Kidney (tissue), 22 donors: ENCODE results near the gene NALCN. TPM values are rescaled to one million over a fixed set of nuclear protein-coding genes. Genes with fewer than 3 reads are reported as not detected.

ENCODE experiments used
- DNase-seq, 5 donors: peaks; one replicate each; pipeline ENCODE4 v3.0.0-alpha.2; 2013 to 2020
- FAIRE-seq: peaks from 2 replicates; lab custom pipeline; 2012; peaks lifted over from hg19 to GRCh38; lab: Jason Lieb, UNC
- H3K27ac ChIP-seq, 2 donors: one replicate each; pipeline ENCODE4 v1.7.0; 2013; ENCODE audit warnings: low read depth in 2 of 2, low read length in 2 of 2, inconsistent platforms in 1 of 2
- H3K27me3 ChIP-seq: one replicate; pipeline ENCODE4 v1.7.1; 2013; ENCODE audit warnings: low read length, inconsistent platforms; ENCODE audit not compliant: control insufficient read depth, insufficient read depth
- H3K36me3 ChIP-seq, 3 donors: one replicate each; pipeline versions ENCODE4 v1.7.0 to v1.7.1; 2013; ENCODE audit warnings: low read length in 3 of 3, control low read depth in 1 of 3, inconsistent platforms in 1 of 3; ENCODE audit not compliant: insufficient read depth in 3 of 3, control insufficient read depth in 2 of 3
- H3K4me1 ChIP-seq, 3 donors: one replicate each; pipeline versions ENCODE4 v1.7.0 to v1.7.1; 2013; ENCODE audit warnings: low read length in 3 of 3, inconsistent platforms in 1 of 3, low read depth in 1 of 3; ENCODE audit not compliant: control insufficient read depth in 2 of 3, insufficient read depth in 2 of 3
- H3K4me3 ChIP-seq, 3 donors: one replicate each; pipeline versions ENCODE4 v1.7.0 to v1.8.1; 2013; ENCODE audit warnings: low read length in 3 of 3, control low read depth in 1 of 3, inconsistent platforms in 1 of 3
- H3K9ac ChIP-seq, 3 donors: one replicate each; pipeline versions ENCODE4 v1.7.0 to v1.7.1; 2013; ENCODE audit warnings: low read length in 3 of 3, control low read depth in 1 of 3, inconsistent platforms in 1 of 3
- H3K9me3 ChIP-seq, 3 donors: one replicate each; pipeline versions ENCODE4 v1.7.0 to v1.7.1; 2013; ENCODE audit warnings: low read length in 3 of 3, control low read depth in 1 of 3, inconsistent platforms in 1 of 3; ENCODE audit not compliant: control insufficient read depth in 2 of 3, insufficient read depth in 1 of 3
- intact Hi-C: fragments of 100-400 bp; cut with DNase I; formaldehyde crosslinking; loops from one replicate; pipeline ENCODE4 v1.11.1; 2022
- long read RNA-seq, 10 donors: library from polyadenylated mRNA in 1 of 10; unstranded in 1 of 10; transcript quantifications; one replicate each; pipeline ENCODE4 v2.0.0 and lab custom pipeline, GENCODE V29; 2021 to 2026
- polyA plus RNA-seq: library from polyadenylated mRNA; stranded (reverse); fragments of 350-450 nt; fragmentation: Illumina TruSeq; extraction: RNeasy Lipid Tissue Mini Kit (QIAGEN cat#74804); gene quantifications from one replicate; pipeline ENCODE4 v1.2.3, GENCODE V29; 2014; ENCODE audit warnings: low read depth, low replicate concordance; ENCODE audit not compliant: insufficient read depth
- total RNA-seq: library from RNA; stranded (reverse); fragmentation: NEBNext Ultra II Directional; extraction: Animal tissue kit (Norgen Biotek cat#: 25700); gene quantifications from one replicate; pipeline ENCODE4 v1.2.1, GENCODE V29; 2021
- TF ChIP-seq, protein P1 (sequence below): IDR thresholded peaks from 3 replicates; pipeline ENCODE4 v1.5.1; 2012; ENCODE audit warnings: mild to moderate bottlenecking, moderate library complexity, borderline replicate concordance; ENCODE audit not compliant: insufficient read depth; ENCODE audit errors: extremely low read depth
- donor health status: control.
- donor health status: control.
- donor health status: control.
- donor health status: control.
- donor health status: control.
- donor health status: DM: yes; HTN: yes; CAD: no.
- donor health status: Normal renal cell carcinoma (clear cell type).

NALCN gene
- total RNA-seq (2.4 TPM), polyA plus RNA-seq (0.43 TPM)
- long read RNA-seq, donor 1, result 0 reads
- long read RNA-seq, donor 2, result 0 reads
- long read RNA-seq, donor 3, result 0 reads
- long read RNA-seq, donor 4, result 0 reads
- long read RNA-seq, donor 5, result 0 reads
- long read RNA-seq, donor 6, result 0 reads
- long read RNA-seq, donor 7, result 0 reads
- long read RNA-seq, donor 8, result 0 reads
- long read RNA-seq, donor 9, result 0 reads
- long read RNA-seq, donor 10, result 0 reads

DNA sequence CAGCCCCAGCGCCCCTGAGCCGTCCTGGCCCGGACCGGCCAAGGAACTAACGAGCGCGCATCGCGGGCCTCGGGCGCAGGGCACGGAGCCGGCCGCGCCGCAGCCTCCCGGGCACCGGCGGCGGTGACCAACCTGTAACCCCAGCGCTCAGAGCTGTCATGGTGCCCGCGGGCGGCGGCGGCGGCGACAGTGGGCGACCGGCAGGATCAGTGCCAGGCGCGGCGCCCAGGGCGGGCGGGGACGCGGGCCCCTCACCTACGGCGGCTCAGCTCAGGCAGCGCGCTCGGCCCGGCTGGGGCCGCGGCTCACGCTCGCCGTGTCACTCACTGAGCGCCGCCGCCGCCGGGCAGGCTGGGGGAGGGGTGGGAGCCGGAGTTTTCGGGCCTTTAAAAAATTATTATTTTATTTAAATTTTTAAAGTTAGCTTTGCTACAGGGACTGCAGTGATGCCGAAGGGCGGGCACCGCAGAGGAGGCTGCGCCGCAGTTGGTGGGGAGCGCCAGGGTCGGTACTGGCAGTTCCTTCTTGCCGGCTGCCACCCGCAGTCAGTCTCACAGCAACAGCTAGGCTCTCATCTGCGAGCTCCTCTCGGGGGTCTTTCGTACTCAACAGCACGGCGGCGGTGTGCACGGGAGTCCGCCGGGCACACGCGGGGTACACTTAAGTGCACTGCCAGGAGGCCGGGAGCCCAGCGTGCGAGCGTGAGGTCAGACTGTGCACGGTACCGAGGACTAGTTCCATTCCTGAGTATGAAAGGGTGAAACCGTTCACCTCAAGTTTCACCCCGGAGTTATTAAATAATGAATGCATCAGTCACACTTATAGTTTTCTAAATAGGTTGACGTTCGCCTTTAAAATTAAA, at the start of gene NALCN:
Gene NALCN, minus strand, starts transcription at position 328 of the 862 bp plus-strand sequence. CDS start 17,382 bp downstream, outside the sequence.
- H3K4me1 ChIP-seq, result no peaks in the 10 kb centered on the region
- H3K4me3 ChIP-seq, result peak within 1 kb of the TSS; percentile 8 to 59 (median 38)
- intact Hi-C loops, result no loop called here
- no peak for FAIRE-seq
- no peaks in the 10 kb centered on the region for H3K27me3 ChIP-seq
- peak; percentile 51 to 67 (median 61) for DNase-seq
- no peak within 1 kb of the TSS for H3K27ac ChIP-seq
- peak within 1 kb of the TSS in 1 of 3 donors; percentile 34 for H3K9ac ChIP-seq
- H3K9me3 ChIP-seq, result no peaks in the 10 kb centered on the region
- TF ChIP-seq, protein P1, sequence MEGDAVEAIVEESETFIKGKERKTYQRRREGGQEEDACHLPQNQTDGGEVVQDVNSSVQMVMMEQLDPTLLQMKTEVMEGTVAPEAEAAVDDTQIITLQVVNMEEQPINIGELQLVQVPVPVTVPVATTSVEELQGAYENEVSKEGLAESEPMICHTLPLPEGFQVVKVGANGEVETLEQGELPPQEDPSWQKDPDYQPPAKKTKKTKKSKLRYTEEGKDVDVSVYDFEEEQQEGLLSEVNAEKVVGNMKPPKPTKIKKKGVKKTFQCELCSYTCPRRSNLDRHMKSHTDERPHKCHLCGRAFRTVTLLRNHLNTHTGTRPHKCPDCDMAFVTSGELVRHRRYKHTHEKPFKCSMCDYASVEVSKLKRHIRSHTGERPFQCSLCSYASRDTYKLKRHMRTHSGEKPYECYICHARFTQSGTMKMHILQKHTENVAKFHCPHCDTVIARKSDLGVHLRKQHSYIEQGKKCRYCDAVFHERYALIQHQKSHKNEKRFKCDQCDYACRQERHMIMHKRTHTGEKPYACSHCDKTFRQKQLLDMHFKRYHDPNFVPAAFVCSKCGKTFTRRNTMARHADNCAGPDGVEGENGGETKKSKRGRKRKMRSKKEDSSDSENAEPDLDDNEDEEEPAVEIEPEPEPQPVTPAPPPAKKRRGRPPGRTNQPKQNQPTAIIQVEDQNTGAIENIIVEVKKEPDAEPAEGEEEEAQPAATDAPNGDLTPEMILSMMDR, result no peak
- no peaks in the 10 kb centered on the region for H3K36me3 ChIP-seq

DNA sequence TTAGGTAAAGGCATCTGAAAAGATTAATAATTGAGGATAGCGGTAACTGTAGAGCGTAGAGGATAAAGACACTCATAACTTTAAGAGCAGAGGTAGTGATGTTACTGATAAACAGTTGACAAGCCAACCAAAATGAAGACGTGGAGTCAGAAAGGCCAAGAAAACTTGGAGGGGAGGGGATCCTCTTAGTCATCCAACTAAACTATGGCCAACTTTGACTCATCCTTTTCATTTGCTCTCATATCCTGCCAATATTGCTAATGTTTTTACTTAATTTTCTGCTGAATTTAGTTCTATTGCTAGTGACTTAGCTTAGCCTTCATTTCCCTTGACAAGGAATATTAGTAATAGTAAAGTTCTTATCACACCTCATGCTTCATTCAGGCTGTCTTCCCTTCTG, 49.6 kb upstream of the NALCN start:
- H3K27ac ChIP-seq, result no peak overlapping the region
- intact Hi-C loops, result no loop called here
- no peaks in the 10 kb centered on the region for H3K36me3 ChIP-seq
- FAIRE-seq (no peak), DNase-seq (no peak)
- no peak overlapping the region for H3K4me3 ChIP-seq
- no peaks in the 10 kb centered on the region for H3K4me1 ChIP-seq
- TF ChIP-seq, protein P1, result no peak
- no peaks in the 10 kb centered on the region for H3K9me3 ChIP-seq
- H3K9ac ChIP-seq, result no peak overlapping the region
- no peaks in the 10 kb centered on the region for H3K27me3 ChIP-seq

DNA sequence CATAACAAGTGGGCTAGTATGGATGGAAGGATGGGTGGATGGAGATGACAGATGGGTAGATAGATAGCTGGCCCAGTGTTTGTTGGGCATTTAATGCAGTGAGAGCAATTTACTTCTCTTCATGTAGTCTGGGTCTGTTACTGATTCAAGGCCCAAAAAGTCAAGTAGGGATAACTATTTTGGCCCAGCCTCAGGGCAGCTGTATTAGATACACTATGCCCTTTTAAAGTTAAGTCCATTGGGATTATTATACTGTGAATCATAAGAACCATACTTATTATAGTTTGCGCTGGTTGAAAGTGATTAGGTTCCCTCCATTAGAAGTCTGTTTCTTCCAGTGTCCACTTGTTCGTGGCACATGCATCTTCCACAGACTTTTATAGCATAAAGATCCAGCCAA, 40.9 kb upstream of the NALCN start:
- H3K36me3 ChIP-seq, result no peaks in the 10 kb centered on the region
- no peak overlapping the region for H3K27ac ChIP-seq
- no peak overlapping the region for H3K4me3 ChIP-seq
- no peak for FAIRE-seq
- H3K9ac ChIP-seq, result no peak overlapping the region
- DNase-seq, result no peak
- H3K9me3 ChIP-seq, result no peaks in the 10 kb centered on the region
- no peaks in the 10 kb centered on the region for H3K4me1 ChIP-seq
- H3K27me3 ChIP-seq, result no peaks in the 10 kb centered on the region
- intact Hi-C loops, result no loop called here
- TF ChIP-seq, protein P1, result no peak
